ENCODE measurements around the gene VANGL1. TPM values are rescaled to one million over a fixed set of nuclear protein-coding genes. Genes with fewer than 3 reads are reported as not detected.

The VANGL1 gene
- total RNA-seq, 1 experiment from 2014 or later = 13.6 TPM

- H2BK20ac ChIP-seq (ENCODE audit: low read depth, low read length, poor library complexity, severe bottlenecking) = no peak overlapping the region
- H2BK120ac ChIP-seq (ENCODE audit: low read depth, low read length, poor library complexity, severe bottlenecking) = no peak overlapping the region
- no peak overlapping the region for H3K4me2 ChIP-seq (ENCODE audit: insufficient read depth, insufficient read length, low read length)
- TF ChIP-seq, protein P1, sequence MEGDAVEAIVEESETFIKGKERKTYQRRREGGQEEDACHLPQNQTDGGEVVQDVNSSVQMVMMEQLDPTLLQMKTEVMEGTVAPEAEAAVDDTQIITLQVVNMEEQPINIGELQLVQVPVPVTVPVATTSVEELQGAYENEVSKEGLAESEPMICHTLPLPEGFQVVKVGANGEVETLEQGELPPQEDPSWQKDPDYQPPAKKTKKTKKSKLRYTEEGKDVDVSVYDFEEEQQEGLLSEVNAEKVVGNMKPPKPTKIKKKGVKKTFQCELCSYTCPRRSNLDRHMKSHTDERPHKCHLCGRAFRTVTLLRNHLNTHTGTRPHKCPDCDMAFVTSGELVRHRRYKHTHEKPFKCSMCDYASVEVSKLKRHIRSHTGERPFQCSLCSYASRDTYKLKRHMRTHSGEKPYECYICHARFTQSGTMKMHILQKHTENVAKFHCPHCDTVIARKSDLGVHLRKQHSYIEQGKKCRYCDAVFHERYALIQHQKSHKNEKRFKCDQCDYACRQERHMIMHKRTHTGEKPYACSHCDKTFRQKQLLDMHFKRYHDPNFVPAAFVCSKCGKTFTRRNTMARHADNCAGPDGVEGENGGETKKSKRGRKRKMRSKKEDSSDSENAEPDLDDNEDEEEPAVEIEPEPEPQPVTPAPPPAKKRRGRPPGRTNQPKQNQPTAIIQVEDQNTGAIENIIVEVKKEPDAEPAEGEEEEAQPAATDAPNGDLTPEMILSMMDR (conservative IDR thresholded peaks at IDR 0.05) = no peak
- no peak overlapping the region for H2AK5ac ChIP-seq (ENCODE audit: insufficient read length, low read length)
- no peaks in the 10 kb centered on the region; the same call in 1 of the 2 replicates for H3K27me3 ChIP-seq (ENCODE audit: insufficient read depth, low read length)
- no peak overlapping the region for H3K4ac ChIP-seq (ENCODE audit: low read depth, low read length)
- Mint-ChIP-seq H3K4me1 (peaks cover 22 to 39% of the 10 kb centered on the region in 2 experiments), H3K27ac (no peak overlapping the region; a peak in 1 of 7 replicates), H3K9me3 (no peaks in the 10 kb centered on the region), H3K27me3 (ENCODE audit: low read depth) (no peaks in the 10 kb centered on the region), H3K36me3 (ENCODE audit: insufficient read depth in 1 of 3, low read depth in 3 of 3) (peaks cover 3 to 22% (median 17%) of the 10 kb centered on the region in 3 experiments; a peak in 6 of 7 replicates), H3K4me3 (peak overlapping the region in 1 of 2 experiments; percentile 45; a peak in 1 of 5 replicates)
- H3K23ac ChIP-seq (ENCODE audit: insufficient read length, low read depth, low read length) = no peak overlapping the region
- H3K79me1 ChIP-seq (ENCODE audit: insufficient read depth, low read depth, low read length, poor library complexity, severe bottlenecking) = peaks cover 5% of the 10 kb centered on the region
- no peak overlapping the region for H2BK12ac ChIP-seq (ENCODE audit: insufficient read length, low read depth, low read length)
- no peak overlapping the region for H2AFZ ChIP-seq (ENCODE audit: low read length)
- H4K20me1 ChIP-seq (ENCODE audit: control insufficient read depth, insufficient read depth, insufficient read length) = no peaks in the 10 kb centered on the region
- H4K5ac ChIP-seq (ENCODE audit: insufficient read length, low read depth, low read length) = no peak overlapping the region
- no peak overlapping the region for H4K8ac ChIP-seq (replicated peaks; ENCODE audit: insufficient read length, low read depth, low read length)
- no peak overlapping the region for H3K9ac ChIP-seq (ENCODE audit: extremely low read depth, insufficient read length, low read length)
- no peak overlapping the region for H3K14ac ChIP-seq (ENCODE audit: insufficient read depth, low read length)
- DNase-seq = no peak
- peaks cover 24% of the 10 kb centered on the region; the same call in 1 of the 2 replicates for H3K4me1 ChIP-seq (ENCODE audit: insufficient read depth, low read length)
- no peak overlapping the region for H2BK5ac ChIP-seq (ENCODE audit: insufficient read length, low read length)
- H3K18ac ChIP-seq (ENCODE audit: insufficient read length, low read depth, low read length) = peak overlapping the region; percentile 2
- 0 out of 2 replicates have a peak, but pooled peaks cover 4% of the 10 kb centered on the region for H3K79me2 ChIP-seq (ENCODE audit: insufficient read depth, low read length)
- H3K27ac ChIP-seq (ENCODE audit: insufficient read length, low read depth, low read length) = no peak overlapping the region
- H3T11ph ChIP-seq (ENCODE audit: low read length) = no peak overlapping the region
- no peak overlapping the region for H4K91ac ChIP-seq (ENCODE audit: insufficient read length, low read depth, low read length)
- H3K23me2 ChIP-seq (ENCODE audit: insufficient read length, low read depth, low read length, poor library complexity, severe bottlenecking) = no peaks in the 10 kb centered on the region
- H3K56ac ChIP-seq (ENCODE audit: insufficient read length, low read depth, low read length) = no peak overlapping the region
- whole genome bisulfite sequencing (ENCODE audit: extremely low coverage, insufficient read length, low lambda C conversion rate) = no CpG with 5 or more reads among the region's 3 CpGs
- no peaks in the 10 kb centered on the region for H3K9me3 ChIP-seq (ENCODE audit: control insufficient read depth, low read depth, low read length)
- no peak overlapping the region for H2BK15ac ChIP-seq (ENCODE audit: low read depth, low read length)
These were observed 9.2 kb downstream of the VANGL1 start for GRCh38 chr1:115650961-115651360.

Measured in H9 (cell line).